ENCODE data around the gene ECD.

The ECD gene

DNA sequence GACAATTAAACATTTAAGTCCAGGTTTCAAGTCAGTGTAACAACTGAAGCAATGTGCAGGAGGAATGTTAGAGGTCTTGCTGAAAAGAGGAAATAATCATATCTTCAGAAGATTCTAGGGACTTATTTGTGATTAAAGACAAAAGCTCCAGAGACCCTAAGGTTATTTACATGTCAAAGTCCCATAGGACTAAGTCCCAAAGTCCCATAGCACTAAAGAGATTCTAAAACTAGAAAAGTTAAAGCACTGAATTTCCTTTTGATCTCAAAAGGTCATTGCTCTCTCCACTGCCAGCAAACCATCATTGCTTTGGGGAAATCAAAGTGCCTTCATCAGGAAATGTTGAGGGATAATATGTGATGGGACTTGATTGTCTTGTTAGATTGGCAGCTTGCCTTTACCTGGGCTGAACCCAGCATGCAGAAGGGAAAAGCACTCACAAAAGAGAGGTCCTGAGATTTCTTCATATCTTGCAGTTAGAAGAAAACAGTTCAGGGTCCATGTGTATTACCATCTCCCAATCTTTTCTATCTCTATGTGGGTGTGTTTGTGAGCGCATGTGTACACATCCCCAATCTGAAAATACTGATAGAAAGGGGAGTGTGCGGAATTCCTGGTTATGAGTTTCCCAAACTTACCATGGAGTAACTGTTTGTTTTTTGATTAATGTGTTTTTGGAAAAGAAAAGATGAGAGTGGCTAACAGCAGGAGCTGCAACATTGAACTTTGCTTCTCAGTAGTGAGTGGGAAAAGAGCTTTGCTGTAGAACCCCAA, 35.7 kb downstream of the ECD start:
- DNase-seq (ENCODE audit: low spot score), result no peak
- in situ Hi-C loops (cut with MboI; ENCODE audit: low sequenced_read_pairs, unreplicated experiment), result no loop called here
- TF ChIP-seq, protein P1, sequence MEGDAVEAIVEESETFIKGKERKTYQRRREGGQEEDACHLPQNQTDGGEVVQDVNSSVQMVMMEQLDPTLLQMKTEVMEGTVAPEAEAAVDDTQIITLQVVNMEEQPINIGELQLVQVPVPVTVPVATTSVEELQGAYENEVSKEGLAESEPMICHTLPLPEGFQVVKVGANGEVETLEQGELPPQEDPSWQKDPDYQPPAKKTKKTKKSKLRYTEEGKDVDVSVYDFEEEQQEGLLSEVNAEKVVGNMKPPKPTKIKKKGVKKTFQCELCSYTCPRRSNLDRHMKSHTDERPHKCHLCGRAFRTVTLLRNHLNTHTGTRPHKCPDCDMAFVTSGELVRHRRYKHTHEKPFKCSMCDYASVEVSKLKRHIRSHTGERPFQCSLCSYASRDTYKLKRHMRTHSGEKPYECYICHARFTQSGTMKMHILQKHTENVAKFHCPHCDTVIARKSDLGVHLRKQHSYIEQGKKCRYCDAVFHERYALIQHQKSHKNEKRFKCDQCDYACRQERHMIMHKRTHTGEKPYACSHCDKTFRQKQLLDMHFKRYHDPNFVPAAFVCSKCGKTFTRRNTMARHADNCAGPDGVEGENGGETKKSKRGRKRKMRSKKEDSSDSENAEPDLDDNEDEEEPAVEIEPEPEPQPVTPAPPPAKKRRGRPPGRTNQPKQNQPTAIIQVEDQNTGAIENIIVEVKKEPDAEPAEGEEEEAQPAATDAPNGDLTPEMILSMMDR (IDR thresholded peaks at IDR 0.05; ENCODE audit: borderline replicate concordance, control extremely low read depth, extremely low read depth, insufficient read depth, missing control alignments), result no peak

DNA sequence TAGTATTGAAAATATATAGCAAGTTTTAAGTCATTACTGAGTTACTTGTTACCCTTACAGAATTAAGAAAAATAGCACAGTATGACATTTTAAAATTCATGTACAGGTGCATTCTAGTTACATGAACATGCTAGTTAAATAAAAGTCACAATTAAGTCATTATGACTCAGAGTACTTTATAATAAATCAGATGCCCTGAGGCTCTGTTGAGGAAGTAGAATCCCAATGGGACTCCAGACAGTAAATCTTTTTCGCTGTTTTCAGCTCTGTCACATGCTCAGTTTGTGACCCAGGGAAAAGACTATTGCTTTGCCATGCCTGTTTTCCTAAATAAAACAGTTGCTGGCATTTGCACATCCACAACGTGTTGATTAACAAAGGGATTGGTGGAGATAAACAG, 36.5 kb downstream of the ECD start:
- no peak for DNase-seq (ENCODE audit: low spot score)
- TF ChIP-seq, protein P1 (IDR thresholded peaks at IDR 0.05; ENCODE audit: borderline replicate concordance, control extremely low read depth, extremely low read depth, insufficient read depth, missing control alignments), result no peak
- in situ Hi-C loops (cut with MboI; ENCODE audit: low sequenced_read_pairs, unreplicated experiment), result no loop called here

DNA sequence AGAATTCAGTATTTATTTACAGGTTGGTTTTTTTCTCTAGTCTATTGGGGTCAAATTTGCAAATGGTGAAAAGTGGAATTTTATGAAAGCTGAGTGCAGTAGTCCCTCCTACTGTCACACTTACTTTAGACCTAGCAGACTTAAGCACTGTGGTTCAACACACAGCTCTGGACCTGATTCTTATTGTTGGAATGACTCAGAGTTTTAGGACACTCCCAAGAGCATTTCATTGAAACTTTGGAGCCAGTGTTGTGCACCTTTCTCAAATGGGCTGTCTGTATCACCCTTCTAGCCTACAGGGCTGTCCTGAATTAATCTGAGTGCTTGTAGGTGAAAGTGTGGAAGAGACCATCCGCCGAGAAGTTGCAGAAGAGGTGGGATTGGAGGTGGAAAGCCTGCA, 41.5 kb downstream of the ECD start:
- TF ChIP-seq, protein P1 (IDR thresholded peaks at IDR 0.05; ENCODE audit: borderline replicate concordance, control extremely low read depth, extremely low read depth, insufficient read depth, missing control alignments), result no peak
- DNase-seq (ENCODE audit: low spot score), result no peak
- in situ Hi-C loops (cut with MboI; ENCODE audit: low sequenced_read_pairs, unreplicated experiment), result no loop called here

DNA sequence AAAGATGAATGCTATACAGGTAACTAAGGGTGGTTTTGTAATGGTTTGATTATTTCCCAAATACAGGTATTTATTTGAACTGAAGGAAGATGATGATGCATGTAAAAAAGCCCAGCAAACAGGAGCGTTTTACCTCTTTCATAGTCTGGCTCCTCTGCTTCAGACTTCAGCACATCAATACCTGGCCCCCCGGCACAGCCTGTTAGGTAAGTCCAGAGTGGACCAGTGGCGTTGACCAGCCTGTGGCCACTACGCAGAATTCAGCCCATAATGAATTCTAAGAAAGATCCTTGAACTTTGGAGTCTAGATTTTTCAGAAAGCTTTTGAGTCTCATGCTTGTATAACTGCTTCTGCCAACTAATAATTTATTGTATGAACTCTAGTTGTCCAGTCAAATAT, 47.9 kb downstream of the ECD start:
- in situ Hi-C loops (cut with MboI; ENCODE audit: low sequenced_read_pairs, unreplicated experiment), result no loop called here
- TF ChIP-seq, protein P1 (IDR thresholded peaks at IDR 0.05; ENCODE audit: borderline replicate concordance, control extremely low read depth, extremely low read depth, insufficient read depth, missing control alignments), result no peak
- DNase-seq (ENCODE audit: low spot score), result no peak

DNA sequence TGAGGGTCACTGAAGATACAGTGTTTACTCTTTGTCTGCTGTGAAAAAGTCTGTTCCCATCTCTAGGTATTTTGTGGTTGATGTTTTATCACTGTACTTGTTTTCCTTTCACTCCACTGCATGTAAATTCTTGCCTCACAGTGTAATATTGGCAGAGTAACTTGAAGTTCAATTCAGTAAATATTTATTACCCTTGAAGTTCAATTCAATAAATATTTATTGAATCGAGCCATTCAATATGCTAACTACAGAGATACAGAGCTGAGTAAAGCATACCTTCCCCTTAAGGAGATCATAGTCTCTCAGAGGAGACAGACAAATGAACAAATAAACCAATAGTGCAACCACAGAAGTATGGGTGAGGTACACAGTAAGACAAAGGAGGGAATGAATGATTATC, 48.4 kb downstream of the ECD start:
- in situ Hi-C loops (cut with MboI; ENCODE audit: low sequenced_read_pairs, unreplicated experiment), result no loop called here
- no peak for DNase-seq (ENCODE audit: low spot score)
- TF ChIP-seq, protein P1 (IDR thresholded peaks at IDR 0.05; ENCODE audit: borderline replicate concordance, control extremely low read depth, extremely low read depth, insufficient read depth, missing control alignments), result no peak

DNA sequence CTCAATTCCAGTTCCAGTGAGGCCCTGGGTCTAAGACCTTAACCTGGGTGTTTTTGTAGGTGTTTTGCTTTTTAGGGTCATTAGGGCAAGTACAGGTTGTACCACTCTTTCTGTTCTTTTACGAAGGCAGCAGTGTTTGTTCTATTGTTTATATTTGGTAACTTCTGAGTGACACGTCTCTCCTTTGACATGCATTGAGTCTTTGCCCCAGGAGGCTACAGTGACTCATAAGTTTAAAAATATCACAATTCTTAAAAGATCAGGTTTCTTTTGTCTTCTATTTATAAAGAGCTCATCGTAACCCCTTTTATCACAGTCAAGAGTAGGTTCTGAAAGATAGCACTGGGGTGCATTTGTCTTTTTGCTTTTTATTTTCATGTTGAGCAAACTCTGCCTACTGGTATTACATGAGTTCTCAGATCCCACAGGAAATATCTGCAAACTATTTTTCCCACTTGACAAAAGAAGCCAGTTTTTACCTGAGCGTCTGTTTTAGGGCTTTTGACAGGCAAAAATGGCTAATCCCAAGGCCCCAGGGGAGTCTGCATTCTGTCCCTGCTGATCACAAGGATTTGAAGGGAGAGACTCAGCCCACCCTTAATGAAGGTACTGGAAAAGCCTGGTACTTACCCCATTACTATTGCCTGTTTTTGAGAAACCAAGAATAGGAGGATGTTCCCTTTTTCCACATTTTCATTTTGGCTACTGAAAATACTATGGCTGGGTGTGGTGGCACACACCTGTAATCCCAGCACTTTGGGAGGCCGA, 49.6 kb downstream of the ECD start:
- peak; percentile 79 for DNase-seq (ENCODE audit: low spot score)
- in situ Hi-C loops (cut with MboI; ENCODE audit: low sequenced_read_pairs, unreplicated experiment), result no loop called here
- TF ChIP-seq, protein P1 (IDR thresholded peaks at IDR 0.05; ENCODE audit: borderline replicate concordance, control extremely low read depth, extremely low read depth, insufficient read depth, missing control alignments), result no peak

Data from GM13976 (cell line).